ENCODE measurements around the gene GRIN2C.
"Not testable (repeated sequence)": the region's sequence is repeated elsewhere in the genome, so short reads cannot be mapped to it uniquely, and the experiment has no call there.

Gene GRIN2C

GRCh38 chr17:74859459-74860228 lies at the start of gene GRIN2C:
Gene GRIN2C, minus strand, starts transcription at chr17:74859885. Its CDS starts 4,793 bp downstream, at chr17:74855092.
- no peak for DNase-seq (ENCODE audit: low spot score)

- not testable (repeated sequence) for DNase-seq (ENCODE audit: low spot score)
These were observed 49.4 kb upstream of the GRIN2C start for GRCh38 chr17:74909097-74909496.

GRCh38 chr17:74907012-74907411 lies 47.3 kb upstream of the GRIN2C start:
- DNase-seq (ENCODE audit: low spot score): no peak

- DNase-seq (ENCODE audit: low spot score): not testable (repeated sequence)
These were observed 46.6 kb upstream of the GRIN2C start for GRCh38 chr17:74906214-74906793.

GRCh38 chr17:74904687-74905409 lies 45.2 kb upstream of the GRIN2C start:
- no peak for DNase-seq (ENCODE audit: low spot score)

GRCh38 chr17:74903671-74904070 lies 44.0 kb upstream of the GRIN2C start:
- DNase-seq (ENCODE audit: low spot score): no peak

GRCh38 chr17:74903034-74903433 lies 43.3 kb upstream of the GRIN2C start:
- DNase-seq (ENCODE audit: low spot score): no peak

- DNase-seq (ENCODE audit: low spot score): no peak
These were observed 41.9 kb upstream of the GRIN2C start for GRCh38 chr17:74901353-74902135.

GRCh38 chr17:74900208-74900607 lies 40.5 kb upstream of the GRIN2C start:
- DNase-seq (ENCODE audit: low spot score): no peak

GRCh38 chr17:74898376-74898946 lies 38.8 kb upstream of the GRIN2C start:
- no peak for DNase-seq (ENCODE audit: low spot score)

- DNase-seq (ENCODE audit: low spot score): no peak
These were observed 34.4 kb upstream of the GRIN2C start for GRCh38 chr17:74893936-74894671.

- DNase-seq (ENCODE audit: low spot score): no peak
These were observed 33.6 kb upstream of the GRIN2C start, which contains the start of gene FADS6 for GRCh38 chr17:74892974-74893911. Gene FADS6, minus strand, starts transcription at chr17:74893633. Its CDS starts 38 bp downstream, at chr17:74893595.

- no peak for DNase-seq (ENCODE audit: low spot score)
These were observed 32.5 kb upstream of the GRIN2C start for GRCh38 chr17:74892013-74892841.

GRCh38 chr17:74890554-74890953 lies 30.9 kb upstream of the GRIN2C start:
- DNase-seq (ENCODE audit: low spot score): no peak

- no peak for DNase-seq (ENCODE audit: low spot score)
These were observed 28.8 kb upstream of the GRIN2C start for GRCh38 chr17:74888469-74888868.

GRCh38 chr17:74883241-74883745 lies 23.6 kb upstream of the GRIN2C start:
- no peak for DNase-seq (ENCODE audit: low spot score)

- DNase-seq (ENCODE audit: low spot score): no peak
These were observed 23.0 kb upstream of the GRIN2C start for GRCh38 chr17:74882517-74883240.

GRCh38 chr17:74881073-74881472 lies 21.4 kb upstream of the GRIN2C start:
- DNase-seq (ENCODE audit: low spot score): no peak

All from kidney tubule cell (primary cell).